ENCODE results near the gene ANXA3. TPM values are rescaled to one million over a fixed set of nuclear protein-coding genes. Genes with fewer than 3 reads are reported as not detected.
A peak's percentile ranks its signal among the peaks of the same experiment; 100 is the strongest.

ANXA3 gene
- total and polyA plus RNA-seq, 2 donors from 2014 or later = 33.7 to 79.9 TPM

- Histone ChIP-seq H3K27me3 (ENCODE audit: control insufficient read depth, insufficient read depth, low read length) (no peaks in the 10 kb centered on the region), H3K9me3 (ENCODE audit: control insufficient read depth in 2 of 3, insufficient read depth in 1 of 3, low read length in 3 of 3) (no peaks in the 10 kb centered on the region), H3K4me3 (ENCODE audit: low read length in 3 of 3) (no peak overlapping the region), H3K27ac (ENCODE audit: low read depth in 2 of 2, low read length in 2 of 2) (no peak overlapping the region), H3K9ac (ENCODE audit: low read length in 3 of 3) (no peak overlapping the region), H3K4me1 (ENCODE audit: control insufficient read depth in 2 of 3, insufficient read depth in 2 of 3, low read depth in 1 of 3, low read length in 3 of 3) (peaks cover 0 to 7% (median 0%) of the 10 kb centered on the region in 3 donors), H3K36me3 (ENCODE audit: control insufficient read depth in 2 of 3, insufficient read depth in 3 of 3, low read length in 3 of 3) (no peaks in the 10 kb centered on the region)
- FAIRE-seq (no peak), DNase-seq (peak in 1 of 5 donors; percentile 46)
- TF ChIP-seq, protein P1, sequence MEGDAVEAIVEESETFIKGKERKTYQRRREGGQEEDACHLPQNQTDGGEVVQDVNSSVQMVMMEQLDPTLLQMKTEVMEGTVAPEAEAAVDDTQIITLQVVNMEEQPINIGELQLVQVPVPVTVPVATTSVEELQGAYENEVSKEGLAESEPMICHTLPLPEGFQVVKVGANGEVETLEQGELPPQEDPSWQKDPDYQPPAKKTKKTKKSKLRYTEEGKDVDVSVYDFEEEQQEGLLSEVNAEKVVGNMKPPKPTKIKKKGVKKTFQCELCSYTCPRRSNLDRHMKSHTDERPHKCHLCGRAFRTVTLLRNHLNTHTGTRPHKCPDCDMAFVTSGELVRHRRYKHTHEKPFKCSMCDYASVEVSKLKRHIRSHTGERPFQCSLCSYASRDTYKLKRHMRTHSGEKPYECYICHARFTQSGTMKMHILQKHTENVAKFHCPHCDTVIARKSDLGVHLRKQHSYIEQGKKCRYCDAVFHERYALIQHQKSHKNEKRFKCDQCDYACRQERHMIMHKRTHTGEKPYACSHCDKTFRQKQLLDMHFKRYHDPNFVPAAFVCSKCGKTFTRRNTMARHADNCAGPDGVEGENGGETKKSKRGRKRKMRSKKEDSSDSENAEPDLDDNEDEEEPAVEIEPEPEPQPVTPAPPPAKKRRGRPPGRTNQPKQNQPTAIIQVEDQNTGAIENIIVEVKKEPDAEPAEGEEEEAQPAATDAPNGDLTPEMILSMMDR (IDR thresholded peaks at IDR 0.05; ENCODE audit: borderline replicate concordance, extremely low read depth, insufficient read depth) = no peak
- intact Hi-C loops (cut with DNase I) = no loop called here
Measured at GRCh38 chr4:78569306-78569821, 17.8 kb downstream of the ANXA3 start.

DNA sequence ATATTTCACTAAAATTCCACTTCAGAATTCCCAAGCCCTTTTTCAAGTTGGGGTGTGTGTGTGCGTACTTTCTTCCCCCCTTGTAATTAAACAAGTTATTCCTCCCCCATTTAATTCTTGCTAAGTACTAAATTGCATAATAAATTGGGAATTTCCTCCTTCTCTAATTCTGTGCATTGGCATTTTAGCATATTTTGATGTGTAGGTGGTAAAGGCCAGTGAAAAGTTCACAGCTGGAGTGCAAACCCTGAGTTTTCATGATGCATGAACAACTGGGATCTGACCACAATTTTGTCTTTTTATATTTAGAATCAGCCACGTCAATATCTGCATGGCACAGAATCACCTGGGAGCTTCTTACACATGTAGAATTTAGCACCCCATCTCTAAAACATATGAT is 18.5 kb downstream of the ANXA3 start:
- no peak overlapping the region for H3K4me3 ChIP-seq (ENCODE audit: low read length in 3 of 3)
- no peaks in the 10 kb centered on the region for H3K27me3 ChIP-seq (ENCODE audit: control insufficient read depth, insufficient read depth, low read length)
- H3K9ac ChIP-seq (ENCODE audit: low read length in 3 of 3) = no peak overlapping the region
- H3K36me3 ChIP-seq (ENCODE audit: control insufficient read depth in 2 of 3, insufficient read depth in 3 of 3, low read length in 3 of 3) = no peaks in the 10 kb centered on the region
- FAIRE-seq (no peak), DNase-seq (no peak)
- intact Hi-C loops (cut with DNase I) = no loop called here
- H3K27ac ChIP-seq (ENCODE audit: low read depth in 2 of 2, low read length in 2 of 2) = no peak overlapping the region
- peaks cover 0 to 7% (median 0%) of the 10 kb centered on the region in 3 donors for H3K4me1 ChIP-seq (ENCODE audit: control insufficient read depth in 2 of 3, insufficient read depth in 2 of 3, low read depth in 1 of 3, low read length in 3 of 3)
- H3K9me3 ChIP-seq (ENCODE audit: control insufficient read depth in 2 of 3, insufficient read depth in 1 of 3, low read length in 3 of 3) = no peaks in the 10 kb centered on the region
- TF ChIP-seq, protein P1 (IDR thresholded peaks at IDR 0.05; ENCODE audit: borderline replicate concordance, extremely low read depth, insufficient read depth) = no peak

- no peak for FAIRE-seq
Measured at GRCh38 chr4:78571804-78572203, 20.2 kb downstream of the ANXA3 start.

More at GRCh38 chr4:78571804-78572203, 20.2 kb downstream of the ANXA3 start:
- Histone ChIP-seq H3K4me1 (ENCODE audit: control insufficient read depth in 2 of 3, insufficient read depth in 2 of 3, low read depth in 1 of 3, low read length in 3 of 3) (peaks cover 0 to 7% (median 0%) of the 10 kb centered on the region in 3 donors), H3K9me3 (ENCODE audit: control insufficient read depth in 2 of 3, insufficient read depth in 1 of 3, low read length in 3 of 3) (no peaks in the 10 kb centered on the region), H3K4me3 (ENCODE audit: low read length in 3 of 3) (no peak overlapping the region), H3K36me3 (ENCODE audit: control insufficient read depth in 2 of 3, insufficient read depth in 3 of 3, low read length in 3 of 3) (no peaks in the 10 kb centered on the region), H3K9ac (ENCODE audit: low read length in 3 of 3) (no peak overlapping the region), H3K27ac (ENCODE audit: low read depth in 2 of 2, low read length in 2 of 2) (no peak overlapping the region), H3K27me3 (ENCODE audit: control insufficient read depth, insufficient read depth, low read length) (no peaks in the 10 kb centered on the region)
- no peak for DNase-seq
- intact Hi-C loops (cut with DNase I) = no loop called here
- TF ChIP-seq, protein P1 (IDR thresholded peaks at IDR 0.05; ENCODE audit: borderline replicate concordance, extremely low read depth, insufficient read depth) = no peak

All from kidney (tissue), 14 donors.